ENCODE measurements around the gene ARHGAP31.
"Not testable (repeated sequence)": the region's sequence is repeated elsewhere in the genome, so short reads cannot be mapped to it uniquely, and the experiment has no call there.

Gene ARHGAP31

DNA sequence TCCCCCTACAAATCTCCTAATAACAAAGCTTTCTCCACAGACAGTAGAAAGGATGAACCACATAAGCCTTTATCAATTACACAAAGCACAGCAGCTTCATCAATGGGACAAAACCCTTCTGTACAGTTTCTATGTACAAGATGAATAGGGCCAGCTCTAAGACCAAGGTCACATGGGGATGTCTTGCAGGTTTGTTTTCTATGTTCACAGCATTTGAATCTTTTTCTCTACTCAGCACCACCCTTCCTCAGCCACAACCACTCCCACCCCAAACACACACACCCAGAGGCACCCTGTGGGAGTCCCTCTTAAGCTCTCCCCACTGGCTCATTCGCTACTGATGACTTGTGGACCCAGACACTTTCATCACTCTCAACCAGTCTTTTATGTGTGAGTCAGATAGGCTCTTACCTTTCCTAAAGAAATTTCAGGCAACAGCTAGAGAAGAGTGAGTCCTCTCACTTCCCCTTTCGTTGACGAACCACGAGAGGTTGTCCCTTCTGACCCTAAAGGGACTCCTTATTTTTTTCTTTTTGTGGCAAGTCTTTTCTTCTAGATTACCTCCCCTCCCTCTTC lies 57.9 kb downstream of the ARHGAP31 start:
- peak; percentile 37 for DNase-seq

- peak; percentile 52 for DNase-seq
These were observed 58.8 kb downstream of the ARHGAP31 start for GRCh38 chr3:119352863-119353527.

DNA sequence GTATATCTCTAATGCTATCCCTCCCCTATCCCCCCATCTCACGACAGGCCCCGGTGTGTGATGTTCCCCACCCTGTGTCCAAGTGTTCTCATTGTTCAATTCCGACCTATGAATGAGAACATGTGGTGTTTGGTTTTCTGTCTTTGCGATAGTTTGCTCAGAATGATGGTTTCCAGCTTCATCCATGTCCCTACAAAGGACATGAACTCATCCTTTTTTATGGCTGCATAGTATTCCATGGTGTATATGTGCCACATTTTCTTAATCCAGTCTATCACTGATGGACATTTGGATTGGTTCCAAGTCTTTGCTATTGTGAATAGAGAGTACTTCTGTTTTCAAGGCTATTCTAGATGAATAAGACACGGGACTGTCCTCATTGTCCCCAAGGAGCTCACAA lies 61.4 kb downstream of the ARHGAP31 start:
- DNase-seq = not testable (repeated sequence)

DNA sequence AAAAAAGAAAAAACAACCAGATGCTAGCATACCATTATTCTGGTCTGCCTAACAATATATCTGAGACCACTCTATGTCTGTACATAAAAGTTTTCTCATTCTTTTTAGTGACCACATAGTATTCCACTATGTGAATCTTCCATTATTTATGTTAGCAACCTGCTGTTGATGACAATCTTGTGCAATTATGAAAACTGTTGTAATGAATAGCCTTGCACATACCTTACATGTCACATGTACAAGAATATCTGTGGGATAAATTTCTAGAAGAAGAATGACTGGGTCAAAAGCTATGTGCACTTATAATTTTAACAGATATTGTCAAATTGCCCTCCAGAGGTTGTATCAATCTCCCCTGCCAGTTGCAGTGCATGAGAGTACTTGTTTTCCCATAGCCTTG lies 62.5 kb downstream of the ARHGAP31 start:
- DNase-seq = no peak

DNA sequence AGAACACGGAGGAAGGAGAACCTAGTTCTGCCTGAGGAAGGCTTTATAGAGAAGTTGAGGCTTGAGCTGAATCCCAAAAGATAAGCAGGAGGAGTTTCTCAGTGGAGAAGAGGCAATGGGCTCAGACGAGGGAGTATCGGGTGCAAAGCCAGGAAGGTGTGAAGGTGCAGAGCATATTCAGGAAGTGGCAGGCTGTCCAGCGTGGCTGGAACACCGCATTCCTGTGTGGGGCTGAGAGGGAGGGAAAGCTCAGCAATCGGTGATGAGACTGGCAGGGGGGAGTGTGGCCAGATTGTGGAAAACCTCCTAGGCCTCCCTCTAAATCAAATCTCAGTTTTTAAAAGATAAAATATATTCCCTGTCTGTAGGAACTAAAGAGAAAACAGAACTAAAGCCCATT lies 63.0 kb downstream of the ARHGAP31 start:
- no peak for DNase-seq

GRCh38 chr3:119359476-119360326 lies 65.5 kb downstream of the ARHGAP31 start:
- DNase-seq = no peak

- no peak for DNase-seq
These were observed 66.7 kb downstream of the ARHGAP31 start for GRCh38 chr3:119360736-119361462.

GRCh38 chr3:119362010-119362409 lies 67.8 kb downstream of the ARHGAP31 start:
- no peak for DNase-seq

DNA sequence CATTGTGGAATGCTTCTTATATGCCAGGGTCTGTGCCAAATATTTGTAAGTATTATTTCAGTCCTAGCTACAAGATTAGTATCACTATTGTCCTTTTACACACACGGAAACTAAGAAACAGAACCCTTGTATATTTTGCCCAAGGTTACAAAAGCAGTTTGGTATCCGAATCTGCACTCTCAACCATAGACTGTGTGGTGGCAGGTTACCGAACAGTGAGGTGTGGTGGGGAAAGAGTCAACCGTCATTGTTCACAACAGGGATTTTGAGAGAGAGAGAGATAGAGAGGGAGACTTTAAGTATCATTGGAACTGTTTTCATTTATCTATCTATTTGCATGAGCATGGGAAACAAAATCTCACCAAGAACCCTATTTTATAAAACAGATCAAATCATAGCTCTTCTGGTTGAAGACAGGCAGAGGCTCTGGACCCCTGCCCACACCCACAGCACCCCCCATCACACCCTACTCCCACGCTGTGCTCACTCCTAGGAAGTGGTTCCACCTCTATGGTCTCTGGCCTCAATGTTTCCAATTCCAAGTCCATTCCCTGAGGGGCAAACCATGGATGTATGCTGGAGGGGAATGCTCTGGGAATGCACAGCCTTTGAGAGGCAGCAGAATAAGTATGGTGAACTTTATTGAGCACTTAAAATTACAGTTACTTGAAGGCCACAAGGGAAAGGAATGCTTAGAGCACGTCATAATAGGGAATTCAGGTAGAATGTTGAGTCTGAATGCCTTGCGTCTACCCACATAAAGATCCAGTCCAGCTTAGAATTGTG lies 69.0 kb downstream of the ARHGAP31 start:
- DNase-seq = no peak

DNA sequence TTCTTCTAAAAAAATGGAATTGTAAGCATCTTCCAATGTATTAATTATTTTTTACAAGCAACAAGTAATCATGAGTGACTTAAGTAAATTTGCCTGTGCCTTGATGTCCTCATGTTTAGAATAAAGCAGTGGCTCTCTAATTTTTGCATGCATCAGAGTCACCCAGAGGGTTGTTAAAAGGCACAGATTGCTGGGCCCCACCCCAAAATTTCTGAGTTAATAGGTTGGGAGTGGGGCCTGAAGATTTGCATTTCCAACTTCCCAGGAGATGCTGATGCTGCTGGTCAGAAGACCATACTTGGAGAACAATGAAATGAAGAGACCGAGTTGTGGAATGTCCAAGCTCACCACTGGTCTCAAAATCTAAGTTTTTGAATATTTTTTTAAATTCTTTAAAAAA lies 70.2 kb downstream of the ARHGAP31 start:
- no peak for DNase-seq

- no peak for DNase-seq
These were observed 71.2 kb downstream of the ARHGAP31 start for GRCh38 chr3:119365418-119365817.

DNA sequence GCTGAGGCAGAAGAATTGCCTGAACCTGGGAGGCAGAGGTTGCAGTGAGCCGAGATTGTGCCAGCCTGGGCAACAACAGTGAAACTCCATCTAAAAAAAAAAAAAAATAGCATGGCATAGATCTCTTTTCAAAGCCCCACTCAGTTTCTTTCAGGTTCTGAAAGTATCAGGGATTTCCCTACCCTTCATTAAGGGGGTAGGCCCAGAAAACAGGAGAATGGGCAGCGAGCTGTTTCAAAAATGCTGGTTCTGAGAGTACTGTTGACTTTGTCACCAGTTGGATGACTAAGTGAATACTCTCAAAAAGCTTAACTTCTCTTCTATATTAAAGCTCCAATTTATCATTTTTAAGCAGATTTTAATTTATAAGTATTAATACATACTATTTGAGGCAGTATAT lies 72.8 kb downstream of the ARHGAP31 start:
- DNase-seq = no peak

DNA sequence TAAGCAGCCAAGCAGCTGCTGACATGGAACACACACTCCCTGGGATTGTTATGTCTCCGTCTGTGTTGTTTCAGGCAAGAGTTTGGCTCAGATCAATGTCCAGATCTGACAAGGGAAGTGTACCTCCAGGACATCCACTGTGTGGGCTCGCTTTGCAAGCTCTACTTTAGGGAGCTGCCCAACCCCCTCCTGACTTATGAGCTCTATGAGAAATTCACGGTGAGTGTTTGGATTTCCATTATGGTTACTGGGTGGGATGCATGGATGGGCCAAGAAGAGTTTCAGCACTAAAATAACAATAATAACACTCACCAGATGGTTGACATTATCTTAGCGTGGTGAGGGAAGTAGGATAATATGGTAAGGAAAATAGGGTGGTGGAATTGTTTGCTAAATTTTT lies 74.1 kb downstream of the ARHGAP31 start:
- DNase-seq = no peak

DNA sequence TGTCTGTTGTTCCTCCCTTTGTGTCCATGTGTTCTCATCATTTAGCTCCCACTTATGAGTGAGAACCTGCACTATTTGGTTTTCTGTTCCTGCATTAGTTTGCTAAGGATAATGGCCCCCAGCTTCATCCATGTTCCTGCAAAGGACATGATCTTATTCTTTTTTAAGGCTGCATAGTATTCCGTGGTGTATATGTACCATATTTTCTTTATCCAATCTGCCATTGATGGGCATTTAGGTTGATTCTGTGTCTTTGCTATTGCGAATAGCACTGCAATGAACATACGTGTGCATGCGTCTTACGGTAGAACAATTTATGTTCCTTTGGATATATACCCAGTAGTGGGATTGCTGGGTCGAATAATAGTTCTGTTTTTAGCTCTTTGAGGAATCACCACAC lies 77.6 kb downstream of the ARHGAP31 start:
- DNase-seq = not testable (repeated sequence)

DNA sequence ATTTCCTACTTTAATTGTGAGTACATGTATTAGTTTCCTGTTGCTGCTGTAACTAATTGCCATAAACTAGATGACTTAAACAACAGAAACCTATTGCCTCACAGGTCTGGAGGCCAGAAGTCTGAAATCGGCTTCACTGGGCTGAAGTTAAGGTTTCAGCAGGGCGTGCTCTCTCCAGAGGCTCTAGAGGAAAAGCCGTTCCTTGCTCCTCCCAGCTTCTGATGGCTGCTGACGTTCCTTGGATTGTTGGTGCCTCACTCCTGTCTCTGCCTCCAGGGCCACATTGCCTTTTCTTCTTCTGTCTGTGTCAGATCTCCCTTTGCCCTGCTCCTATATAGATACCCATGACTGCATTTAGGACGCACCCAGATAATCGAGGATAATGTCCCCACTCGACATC lies 80.9 kb downstream of the ARHGAP31 start:
- DNase-seq = no peak

- no peak for DNase-seq
These were observed 81.3 kb downstream of the ARHGAP31 start for GRCh38 chr3:119375510-119375909.

DNA sequence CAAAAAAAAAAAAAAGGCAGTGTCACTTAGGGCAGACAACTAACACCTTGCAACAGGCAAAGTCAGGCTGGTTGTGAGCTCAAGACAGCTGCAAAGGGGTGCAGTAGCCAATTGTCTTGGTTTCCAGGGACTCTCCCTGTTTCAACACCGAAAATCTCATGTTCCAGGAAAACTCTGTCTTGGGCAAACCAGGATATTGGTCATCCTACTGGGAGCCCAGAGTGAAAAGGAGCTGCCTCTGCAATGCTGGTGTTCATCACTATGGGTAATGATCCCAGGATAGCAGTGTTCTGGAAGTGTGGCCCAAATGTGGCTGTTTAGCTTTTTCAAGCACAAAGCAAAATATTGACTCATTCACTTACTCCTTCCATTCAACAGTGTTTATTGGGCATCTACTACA lies 82.6 kb downstream of the ARHGAP31 start:
- DNase-seq = no peak

GRCh38 chr3:119378259-119378803 lies 84.1 kb downstream of the ARHGAP31 start:
- DNase-seq = no peak

- DNase-seq = no peak
These were observed 86.5 kb downstream of the ARHGAP31 start for GRCh38 chr3:119380697-119381096.

- no peak for DNase-seq
These were observed 88.0 kb downstream of the ARHGAP31 start for GRCh38 chr3:119382134-119382533.

DNA sequence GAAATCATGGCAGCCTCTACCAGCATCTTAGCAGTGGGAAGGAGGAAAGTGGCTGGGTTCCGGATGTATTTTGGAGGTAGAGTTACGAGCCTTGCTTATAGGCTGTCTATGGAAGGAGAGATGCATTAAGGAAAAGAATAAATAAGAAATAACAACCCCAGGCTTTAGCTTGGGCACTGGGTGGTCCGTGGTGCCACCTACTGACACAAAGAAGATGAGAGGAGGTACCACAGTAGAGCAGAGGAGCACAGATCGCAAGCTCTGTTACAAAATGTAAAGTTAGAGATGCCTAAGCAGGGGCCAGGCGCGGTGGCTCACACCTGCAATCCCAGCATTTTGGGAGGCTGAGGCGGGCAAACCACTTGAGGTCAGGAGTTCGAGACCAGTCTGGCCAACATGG lies 94.4 kb downstream of the ARHGAP31 start:
- no peak for DNase-seq

DNA sequence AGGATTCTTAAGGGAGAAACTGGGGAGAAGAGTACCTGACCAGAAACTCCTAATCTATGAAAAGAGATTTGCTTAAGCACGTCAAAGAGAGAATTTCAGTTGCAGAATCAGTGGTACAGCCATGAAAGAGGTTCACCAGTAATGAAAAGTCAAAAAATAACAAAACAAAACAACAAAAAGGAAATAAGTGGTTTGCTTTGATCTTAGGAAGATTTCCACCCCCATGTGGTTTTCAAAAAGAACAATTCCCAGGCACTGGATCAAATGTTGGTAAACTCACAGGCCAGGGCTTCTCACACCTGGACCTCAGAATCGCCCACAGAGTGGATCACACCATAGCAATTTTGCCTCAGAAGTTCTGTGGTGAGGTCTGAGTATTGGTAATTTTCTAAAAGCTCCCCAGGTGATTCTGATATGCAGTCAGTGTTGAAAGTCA lies 101.8 kb downstream of the ARHGAP31 start:
- no peak for DNase-seq

Measured in CD4-positive, alpha-beta T cell treated with Interleukin-12 subunit alpha and Interleukin-12 subunit beta, for 1 hour (primary cell).